IMR-90 (cell line): ENCODE measurements around the gene IKBIP. TPM values are rescaled to one million over a fixed set of nuclear protein-coding genes. Genes with fewer than 3 reads are reported as not detected.

Experiments
- ATAC-seq: fragments of 200-7000 bp; cut with Tn5 transposase; 2 replicates; pipeline ENCODE4 v1.9.1; 2020; ENCODE audit warnings: low read depth, mild to moderate bottlenecking, moderate library complexity
- BruUV-seq: library from RNA; stranded (reverse); fragments of 400-500 nt; replicated peaks from 2 replicates; lab custom pipeline; 2021; lab: Mats Ljungman, UMichigan
- CTCF ChIA-PET: fragments of 300-600 bp; formaldehyde crosslinking; extraction: SDS; loops from one replicate; lab custom pipeline; 2021; ENCODE audit warnings: antibody characterized with exemption; lab: Yijun Ruan, JAX
- POLR2A ChIA-PET: fragments of 300-600 bp; sonication (Branson Sonifier 250); formaldehyde crosslinking; loops from one replicate; lab custom pipeline; 2022; ENCODE audit warnings: antibody characterized with exemption; ENCODE audit not compliant: unreplicated experiment; lab: Charles Lee
- DNase-seq: peaks from one replicate; pipeline ENCODE4 v3.0.0; 2013
- H2AFZ ChIP-seq: replicated peaks from 2 replicates; pipeline ENCODE3; 2013; ENCODE audit warnings: low read length, mild to moderate bottlenecking; ENCODE audit not compliant: poor library complexity
- H2AK5ac ChIP-seq: 2 replicates; pipeline ENCODE4 v1.6.1; 2013; ENCODE audit warnings: low read depth, low read length, inconsistent platforms
- H2AK9ac ChIP-seq: replicated peaks from 2 replicates; pipeline ENCODE3; 2013; ENCODE audit warnings: mild to moderate bottlenecking, low read depth, low read length, moderate library complexity; ENCODE audit not compliant: poor library complexity
- H2BK120ac ChIP-seq: 2 replicates; pipeline ENCODE4 v1.6.1; 2013; ENCODE audit warnings: low read depth, low read length, inconsistent platforms
- H2BK15ac ChIP-seq: 3 replicates; pipeline ENCODE4 v1.6.1; 2013; ENCODE audit warnings: low read depth, low read length, inconsistent platforms
- H2BK20ac ChIP-seq: 2 replicates; pipeline ENCODE4 v1.6.1; 2013; ENCODE audit warnings: low read depth, mild to moderate bottlenecking, inconsistent platforms, low read length, moderate library complexity
- H2BK5ac ChIP-seq: 2 replicates; pipeline ENCODE4 v1.6.1; 2013; ENCODE audit warnings: mild to moderate bottlenecking, low read depth, low read length, inconsistent platforms; ENCODE audit not compliant: poor library complexity, severe bottlenecking
- H3K14ac ChIP-seq: replicated peaks from 2 replicates; pipeline ENCODE4 v1.6.1; 2013; ENCODE audit warnings: low read depth, low read length, inconsistent platforms
- H3K18ac ChIP-seq: 2 replicates; pipeline ENCODE4 v1.6.1; 2013; ENCODE audit warnings: low read depth, low read length, control low read depth
- H3K23ac ChIP-seq: 2 replicates; pipeline ENCODE4 v1.6.1; 2013; ENCODE audit warnings: low read depth, low read length, inconsistent platforms
- H3K27ac ChIP-seq: 2 replicates; pipeline ENCODE4 v1.5.1; 2013; ENCODE audit warnings: mild to moderate bottlenecking, control low read depth, low read length; ENCODE audit not compliant: insufficient read depth
- H3K27me3 ChIP-seq: 2 replicates; pipeline ENCODE4 v1.6.1; 2013; ENCODE audit warnings: low read length; ENCODE audit not compliant: control insufficient read depth, insufficient read depth
- H3K36me3 ChIP-seq: 2 replicates; pipeline ENCODE4 v1.6.1; 2013; ENCODE audit warnings: low read length, mixed read lengths; ENCODE audit not compliant: control insufficient read depth, insufficient read depth
- H3K4ac ChIP-seq: 2 replicates; pipeline ENCODE4 v1.6.1; 2013; ENCODE audit warnings: low read depth, low read length, inconsistent platforms
- H3K4me1 ChIP-seq: 2 replicates; pipeline ENCODE4 v1.6.1; 2013; ENCODE audit warnings: low read length, mixed read lengths; ENCODE audit not compliant: control insufficient read depth, insufficient read depth
- H3K4me2 ChIP-seq: 2 replicates; pipeline ENCODE4 v1.6.1; 2013; ENCODE audit warnings: low read depth, mild to moderate bottlenecking, control low read depth, low read length, moderate library complexity
- H3K4me3 ChIP-seq: 2 replicates; pipeline ENCODE4 v1.5.1; 2013; ENCODE audit warnings: low read depth, mild to moderate bottlenecking, control low read depth, low read length, moderate library complexity; ENCODE audit not compliant: insufficient read depth
- H3K56ac ChIP-seq: 2 replicates; pipeline ENCODE4 v1.6.1; 2013; ENCODE audit warnings: low read length, inconsistent platforms; ENCODE audit not compliant: insufficient read depth; ENCODE audit errors: extremely low read depth
- H3K79me1 ChIP-seq, 2 experiments: 2 replicates each; pipeline ENCODE4 v1.6.1; 2013; ENCODE audit warnings: low read length in 2 of 2, inconsistent platforms in 1 of 2, low read depth in 1 of 2
- H3K9ac ChIP-seq: 2 replicates; pipeline ENCODE4 v1.6.1; 2013; ENCODE audit warnings: low read depth, low read length, control low read depth
- H3K9me1 ChIP-seq: 2 replicates; pipeline ENCODE4 v1.6.1; 2013; ENCODE audit warnings: low read length, inconsistent platforms; ENCODE audit not compliant: insufficient read depth
- H3K9me3 ChIP-seq: 2 replicates; pipeline ENCODE4 v1.6.1; 2013; ENCODE audit warnings: low read length; ENCODE audit not compliant: control insufficient read depth, insufficient read depth
- H4K20me1 ChIP-seq: 2 replicates; pipeline ENCODE4 v1.6.1; 2013; ENCODE audit warnings: low read length, inconsistent platforms; ENCODE audit not compliant: insufficient read depth
- H4K5ac ChIP-seq: 2 replicates; pipeline ENCODE4 v1.6.1; 2013; ENCODE audit warnings: mild to moderate bottlenecking, low read depth, low read length, control low read depth
- H4K8ac ChIP-seq, 2 experiments: 2 replicates each; pipeline ENCODE4 v1.6.1; 2013; ENCODE audit warnings: low read depth in 2 of 2, low read length in 2 of 2, control low read depth in 1 of 2, inconsistent platforms in 1 of 2
- H4K91ac ChIP-seq: 2 replicates; pipeline ENCODE4 v1.6.1; 2013; ENCODE audit warnings: low read depth, low read length, inconsistent platforms; ENCODE audit not compliant: insufficient read depth
- BHLHE40 ChIP-seq: fragments of 150-350 bp; IDR thresholded peaks from 2 replicates; pipeline ENCODE4 v1.6.1; 2016; ENCODE audit warnings: mild to moderate bottlenecking, low read depth, low read length
- CEBPB ChIP-seq: IDR thresholded peaks from 2 replicates; pipeline ENCODE4 v1.6.1; 2012; ENCODE audit warnings: low read depth, low read length, improper control_type of control experiment
- CHD1 ChIP-seq: IDR thresholded peaks from 2 replicates; pipeline ENCODE4 v1.6.1; 2012; ENCODE audit warnings: low read depth, low read length, improper control_type of control experiment
- ELK1 ChIP-seq: fragments of 150-350 bp; IDR thresholded peaks from 2 replicates; pipeline ENCODE4 v1.6.1; 2016; ENCODE audit warnings: low read depth, mild to moderate bottlenecking, low read length, moderate library complexity, borderline replicate concordance
- FOS ChIP-seq: fragments of 150-350 bp; IDR thresholded peaks from 2 replicates; pipeline ENCODE4 v1.6.1; 2016; ENCODE audit warnings: low read depth, low read length
- MAFK ChIP-seq: IDR thresholded peaks from 2 replicates; pipeline ENCODE4 v1.6.1; 2012; ENCODE audit warnings: low read depth, low read length, improper control_type of control experiment
- MAZ ChIP-seq: IDR thresholded peaks from 2 replicates; pipeline ENCODE4 v1.6.1; 2012; ENCODE audit warnings: low read depth, mild to moderate bottlenecking, low read length, improper control_type of control experiment, moderate library complexity, borderline replicate concordance
- MXI1 ChIP-seq: IDR thresholded peaks from 2 replicates; pipeline ENCODE4 v1.6.1; 2012; ENCODE audit warnings: low read depth, mild to moderate bottlenecking, low read length, moderate library complexity, borderline replicate concordance
- NFE2L2 ChIP-seq: fragments of 150-350 bp; IDR thresholded peaks from 2 replicates; pipeline ENCODE4 v1.6.1; 2016; ENCODE audit warnings: low read depth, mild to moderate bottlenecking, low read length
- RAD21 ChIP-seq: IDR thresholded peaks from 2 replicates; pipeline ENCODE4 v1.6.1; 2012; ENCODE audit warnings: low read length, improper control_type of control experiment
- RCOR1 ChIP-seq: IDR thresholded peaks from 2 replicates; pipeline ENCODE4 v1.6.1; 2012; ENCODE audit warnings: mild to moderate bottlenecking, low read length, improper control_type of control experiment; ENCODE audit not compliant: insufficient replicate concordance
- RFX5 ChIP-seq: IDR thresholded peaks from 2 replicates; pipeline ENCODE4 v1.8.0; 2012; ENCODE audit warnings: low read depth, mild to moderate bottlenecking, low read length, moderate library complexity
- USF2 ChIP-seq: fragments of 150-350 bp; IDR thresholded peaks from 2 replicates; pipeline ENCODE4 v1.6.1; 2017; ENCODE audit warnings: mild to moderate bottlenecking, antibody characterized with exemption, low read length, low read depth
- WGBS, 2 experiments: methylation state at CpG; one replicate each; pipeline versions ENCODE4 v1.1.5 to v1.1.7; 2013; ENCODE audit warnings: missing lambda C conversion rate in 2 of 2; ENCODE audit not compliant: insufficient read length in 1 of 2; ENCODE audit errors: extremely low coverage in 2 of 2; 5-methylcytosine and 5-hydroxymethylcytosine counted together
- dilution Hi-C: fragments of 300-500 bp; cut with HindIII; formaldehyde crosslinking; loops from one replicate; pipeline ENCODE4 v1.14.3; 2018; ENCODE audit warnings: low sequenced_read_pairs; ENCODE audit not compliant: unreplicated experiment
- in situ Hi-C: fragments of 300-500 bp; cut with MboI; formaldehyde crosslinking; loops from 3 replicates; pipeline ENCODE4 v1.14.3; 2019; ENCODE audit warnings: low sequenced_read_pairs, inconsistent platforms, mixed read lengths
- intact Hi-C: fragments of 100-400 bp; cut with micrococcal nuclease; formaldehyde crosslinking; loops from 2 replicates; pipeline ENCODE4 v1.10.0; 2022
- polyA plus RNA-seq, 3 experiments: library from polyadenylated mRNA; depleted of rRNA; stranded (reverse); fragments of >200 nt; gene quantifications; 2 replicates each; pipeline ENCODE4 v1.2.3, GENCODE V29; 2012; ENCODE audit warnings: low replicate concordance in 1 of 3
- total RNA-seq: library from RNA; depleted of rRNA; stranded (reverse); fragments of >200 nt; gene quantifications from 2 replicates; pipeline ENCODE4 v1.2.3, GENCODE V29; 2012

IKBIP gene
- total and polyA plus RNA-seq, 2 of the 4 experiments (the other 2 are of a cell fraction): 37.1 to 52.7 TPM

- ATAC-seq (no peak), DNase-seq (no peak)
- no peaks in the 10 kb centered on the region for H3K79me1 ChIP-seq
- no peak overlapping the region for H4K91ac ChIP-seq
- H3K18ac ChIP-seq: no peak overlapping the region
- in situ Hi-C loops: no loop called here
- no peak overlapping the region for H2AK5ac ChIP-seq
- H3K23ac ChIP-seq: no peak overlapping the region
- no peaks in the 10 kb centered on the region for H3K27me3 ChIP-seq
- H2BK120ac ChIP-seq: no peak overlapping the region
- no peak overlapping the region for H3K4ac ChIP-seq
- no peak overlapping the region for H2BK20ac ChIP-seq
- no peak overlapping the region for H2BK15ac ChIP-seq
- intact Hi-C loops: no loop called here
- H3K4me1 ChIP-seq: no peaks in the 10 kb centered on the region
- TF ChIP-seq MAFK (no peak), RFX5 (no peak), CEBPB (no peak), MXI1 (no peak), CHD1 (no peak), USF2 (no peak), BHLHE40 (no peak), ELK1 (no peak), FOS (no peak), RCOR1 (no peak), NFE2L2 (no peak), RAD21 (no peak), MAZ (no peak)
- H3K9ac ChIP-seq: no peak overlapping the region
- BruUV-seq: no TSS peak
- no peak overlapping the region for H4K8ac ChIP-seq
- H2AK9ac ChIP-seq: no peak overlapping the region
- no peak overlapping the region for H3K4me2 ChIP-seq
- H4K5ac ChIP-seq: no peak overlapping the region
- H3K27ac ChIP-seq: no peak overlapping the region
- no peak overlapping the region for H3K56ac ChIP-seq
- no peak overlapping the region for H2AFZ ChIP-seq
- H3K9me3 ChIP-seq: no peaks in the 10 kb centered on the region
- CTCF ChIA-PET: interaction anchor here (1.4 kb wide), 1 partner anchor 8 kb away, joined by 7 read pairs; no protein-coding TSS in a partner anchor
- POLR2A ChIA-PET: no interaction called here
- WGBS, 2 experiments: no CpG with 5 or more reads among the region's 4 CpGs
- no peak overlapping the region for H2BK5ac ChIP-seq
- dilution Hi-C loops: no loop called here
- H3K36me3 ChIP-seq: no peaks in the 10 kb centered on the region
- H3K4me3 ChIP-seq: no peak overlapping the region
- H3K9me1 ChIP-seq: no peaks in the 10 kb centered on the region
- H4K20me1 ChIP-seq: no peaks in the 10 kb centered on the region
- H3K14ac ChIP-seq: no peak overlapping the region
Observed at GRCh38 chr12:98575013-98575412, 69.6 kb downstream of the IKBIP start.
